Sigmoid colon (tissue), 3 donors: ENCODE measurements around the gene CPM.

Experiments used
- POLR2A ChIP-seq, 2 donors: fragments of 450-650 bp; IDR thresholded peaks; one replicate each; pipeline ENCODE4 v1.6.1; 2016; ENCODE audit warnings: antibody characterized with exemption in 2 of 2, mild to moderate bottlenecking in 2 of 2, moderate library complexity in 2 of 2
- TF ChIP-seq, protein P1 (sequence below), 4 experiments: fragments of 450-650 bp in 3 of 4; fragments of 200-600 bp in 1 of 4; IDR thresholded peaks; one replicate each; pipeline ENCODE4 v1.5.1; 2016 to 2019; ENCODE audit warnings: antibody characterized with exemption in 4 of 4, mild to moderate bottlenecking in 3 of 4, moderate library complexity in 2 of 4

DNA sequence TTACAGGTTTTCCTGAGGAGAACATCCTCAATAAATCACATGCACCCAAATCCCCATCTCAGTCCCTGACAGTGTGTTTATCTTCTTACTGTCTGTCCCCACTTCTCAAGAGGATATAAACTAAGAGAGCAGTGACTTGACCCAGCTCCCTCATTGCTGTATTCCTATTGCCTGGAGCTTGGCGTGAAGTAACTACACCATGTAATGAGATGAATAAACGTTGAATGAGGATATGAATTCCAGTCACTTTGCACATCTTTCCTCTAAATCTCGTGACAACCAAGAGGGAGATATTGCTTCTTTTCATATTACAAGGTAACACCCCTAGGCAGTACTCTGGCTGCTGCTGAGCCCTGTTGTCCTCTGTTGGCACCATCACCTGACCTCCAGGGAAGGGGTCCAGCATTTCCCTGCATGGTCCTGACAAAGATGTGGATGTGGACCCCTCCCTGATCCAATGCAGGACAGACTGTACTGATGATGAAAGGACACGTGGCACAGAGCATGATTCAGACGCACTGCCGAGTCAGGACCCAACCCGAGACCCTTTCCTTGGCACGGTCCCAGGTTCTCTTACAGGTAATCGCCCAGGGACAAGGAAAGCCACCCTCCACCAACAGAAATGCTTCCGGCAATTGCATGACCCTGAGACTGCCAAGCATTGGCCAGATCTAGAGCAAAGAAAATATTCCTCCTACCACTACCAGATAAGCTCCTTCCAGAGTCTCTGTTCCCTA lies 47.7 kb upstream of the CPM start:
- TF ChIP-seq, protein P1, sequence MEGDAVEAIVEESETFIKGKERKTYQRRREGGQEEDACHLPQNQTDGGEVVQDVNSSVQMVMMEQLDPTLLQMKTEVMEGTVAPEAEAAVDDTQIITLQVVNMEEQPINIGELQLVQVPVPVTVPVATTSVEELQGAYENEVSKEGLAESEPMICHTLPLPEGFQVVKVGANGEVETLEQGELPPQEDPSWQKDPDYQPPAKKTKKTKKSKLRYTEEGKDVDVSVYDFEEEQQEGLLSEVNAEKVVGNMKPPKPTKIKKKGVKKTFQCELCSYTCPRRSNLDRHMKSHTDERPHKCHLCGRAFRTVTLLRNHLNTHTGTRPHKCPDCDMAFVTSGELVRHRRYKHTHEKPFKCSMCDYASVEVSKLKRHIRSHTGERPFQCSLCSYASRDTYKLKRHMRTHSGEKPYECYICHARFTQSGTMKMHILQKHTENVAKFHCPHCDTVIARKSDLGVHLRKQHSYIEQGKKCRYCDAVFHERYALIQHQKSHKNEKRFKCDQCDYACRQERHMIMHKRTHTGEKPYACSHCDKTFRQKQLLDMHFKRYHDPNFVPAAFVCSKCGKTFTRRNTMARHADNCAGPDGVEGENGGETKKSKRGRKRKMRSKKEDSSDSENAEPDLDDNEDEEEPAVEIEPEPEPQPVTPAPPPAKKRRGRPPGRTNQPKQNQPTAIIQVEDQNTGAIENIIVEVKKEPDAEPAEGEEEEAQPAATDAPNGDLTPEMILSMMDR (IDR thresholded peaks at IDR 0.05): no peak
- no peak for TF ChIP-seq POLR2A (IDR thresholded peaks at IDR 0.05)
